PC-9 (cell line): ENCODE measurements around the gene PLEKHA7. TPM values are rescaled to one million over a fixed set of nuclear protein-coding genes. Genes with fewer than 3 reads are reported as not detected.

ENCODE experiments used
- BruUV-seq: library from RNA; stranded (reverse); fragments of 400-500 nt; replicated peaks from 2 replicates; lab custom pipeline; 2021; lab: Mats Ljungman, UMichigan
- CTCF ChIA-PET: fragments of 300-600 bp; sonication (Branson Sonifier 250); formaldehyde crosslinking; loops from one replicate; lab custom pipeline; 2022; ENCODE audit warnings: antibody characterized with exemption; lab: Charles Lee
- POLR2A ChIA-PET: fragments of 300-600 bp; sonication (Branson Sonifier 250); formaldehyde crosslinking; loops from one replicate; lab custom pipeline; 2022; ENCODE audit warnings: antibody characterized with exemption; ENCODE audit not compliant: unreplicated experiment; lab: Charles Lee
- DNase-seq, 2 experiments: peaks; one replicate each; pipeline versions ENCODE4 v3.0.0 to v3.0.0-alpha.2; 2015 to 2022; ENCODE audit warnings: mixed read lengths in 1 of 2
- H2AFZ ChIP-seq: fragments of 200-600 bp; sonication (generic); 2 replicates; pipeline ENCODE4 v1.8.1; 2017; ENCODE audit warnings: antibody characterized with exemption
- H3F3A ChIP-seq: fragments of 200-600 bp; sonication (generic); 2 replicates; pipeline ENCODE4 v1.8.1; 2017; ENCODE audit warnings: antibody characterized with exemption, mild to moderate bottlenecking, low read depth; ENCODE audit not compliant: insufficient read depth
- H3K27ac ChIP-seq: fragments of 200-600 bp; sonication (generic); 2 replicates; pipeline ENCODE4 v1.6.1; 2016; ENCODE audit warnings: mixed run types
- H3K27me3 ChIP-seq: fragments of 200-600 bp; sonication (generic); 2 replicates; pipeline ENCODE4 v1.6.1; 2016; ENCODE audit warnings: low read depth, mixed run types; ENCODE audit not compliant: insufficient read depth
- H3K36me3 ChIP-seq: fragments of 200-600 bp; sonication (generic); 2 replicates; pipeline ENCODE4 v1.6.1; 2016; ENCODE audit warnings: low read depth, mixed run types
- H3K4me1 ChIP-seq: fragments of 200-600 bp; sonication (generic); replicated peaks from 2 replicates; pipeline ENCODE4 v1.6.1; 2016; ENCODE audit warnings: mixed run types; ENCODE audit not compliant: insufficient read depth
- H3K4me2 ChIP-seq: fragments of 200-600 bp; sonication (generic); 2 replicates; pipeline ENCODE4 v1.6.1; 2017; ENCODE audit warnings: mixed run types
- H3K4me3 ChIP-seq: fragments of 200-600 bp; sonication (generic); 2 replicates; pipeline ENCODE4 v1.6.1; 2016; ENCODE audit warnings: mixed run types
- H3K79me2 ChIP-seq: fragments of 200-600 bp; sonication (generic); 2 replicates; pipeline ENCODE4 v1.6.1; 2017; ENCODE audit warnings: low read depth, mixed run types
- H3K9me2 ChIP-seq: fragments of 200-600 bp; sonication (generic); 2 replicates; pipeline ENCODE4 v1.8.1; 2017; ENCODE audit warnings: mild to moderate bottlenecking; ENCODE audit not compliant: insufficient read depth
- H3K9me3 ChIP-seq: fragments of 200-600 bp; sonication (generic); 2 replicates; pipeline ENCODE4 v1.8.1; 2016; ENCODE audit warnings: low read depth; ENCODE audit not compliant: insufficient read depth
- H4K20me1 ChIP-seq: fragments of 200-600 bp; sonication (generic); 2 replicates; pipeline ENCODE4 v1.8.1; 2017; ENCODE audit not compliant: insufficient read depth
- CTCF ChIP-seq: fragments of 200-600 bp; sonication (generic); conservative IDR thresholded peaks from 2 replicates; pipeline ENCODE4 v1.6.1; 2017; ENCODE audit warnings: mixed run types, antibody characterized with exemption, mild to moderate bottlenecking, moderate library complexity
- EZH2 ChIP-seq: fragments of 200-600 bp; sonication (generic); IDR thresholded peaks from 2 replicates; pipeline ENCODE4 v1.8.0; 2017; ENCODE audit warnings: antibody characterized with exemption, low read depth
- intact Hi-C: fragments of 100-400 bp; cut with micrococcal nuclease; formaldehyde crosslinking; loops from one replicate; pipeline ENCODE4 v1.10.0; 2022; ENCODE audit not compliant: unreplicated experiment
- total RNA-seq: library from RNA; stranded (reverse); gene quantifications from 2 replicates; pipeline ENCODE4 v1.2.3, GENCODE V29; 2021

PLEKHA7 gene
- total RNA-seq, 1 experiment from 2014 or later = 26.9 TPM

DNA sequence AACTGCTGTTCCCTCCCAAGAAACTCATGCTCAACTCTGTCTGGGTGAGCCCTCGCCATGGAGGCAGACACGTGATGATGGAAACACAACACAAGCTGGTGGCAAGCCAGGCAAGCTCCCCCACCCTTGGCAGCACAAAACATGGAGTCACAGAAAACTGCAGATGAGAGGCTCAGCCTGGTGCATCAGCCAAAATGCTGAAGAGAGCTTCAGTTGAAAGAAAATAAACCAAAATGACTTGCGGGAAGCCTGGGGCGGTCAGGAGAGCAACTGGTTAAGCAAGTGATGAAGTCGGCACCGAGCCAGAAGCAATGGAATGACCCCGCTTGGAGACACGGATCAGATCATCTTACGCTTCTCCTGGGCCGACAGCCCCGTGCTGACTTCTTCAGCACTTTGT lies 207.4 kb downstream of the PLEKHA7 start:
- CTCF ChIA-PET = interaction anchor here (0.7 kb wide), 1 partner anchor 262 kb away, joined by 6 read pairs; no protein-coding TSS in a partner anchor
- DNase-seq = peak in 1 of 2 experiments; percentile 74
- no peaks in the 10 kb centered on the region for H3K27me3 ChIP-seq

GRCh38 chr11:16805938-16806337 lies 208.3 kb downstream of the PLEKHA7 start:
- ChIA-PET POLR2A (no interaction called here), CTCF (no interaction called here)
- Histone ChIP-seq H3K27me3 (no peaks in the 10 kb centered on the region), H3K4me1 (peaks cover 46% of the 10 kb centered on the region), H3K4me3 (peak overlapping the region; percentile 22; the same call in 1 of the 2 replicates), H3K9me2 (no peaks in the 10 kb centered on the region), H3K79me2 (no peaks in the 10 kb centered on the region), H3F3A (peaks cover 29% of the 10 kb centered on the region), H3K9me3 (no peaks in the 10 kb centered on the region), H3K36me3 (no peaks in the 10 kb centered on the region), H2AFZ (no peak overlapping the region), H4K20me1 (no peaks in the 10 kb centered on the region), H3K27ac (peak overlapping the region; percentile 69), H3K4me2 (peak overlapping the region; percentile 74)
- no TSS peak for BruUV-seq
- DNase-seq = peak in 1 of 2 experiments; percentile 89
- intact Hi-C loops = no loop called here
- no peak for TF ChIP-seq CTCF
- TF ChIP-seq EZH2 = no peak

More for the DNA sequence above, 207.4 kb downstream of the PLEKHA7 start:
- intact Hi-C loops = no loop called here
- Histone ChIP-seq H2AFZ (no peak overlapping the region), H3K36me3 (no peaks in the 10 kb centered on the region), H3F3A (peaks cover 29% of the 10 kb centered on the region), H3K79me2 (no peaks in the 10 kb centered on the region), H3K4me1 (peaks cover 46% of the 10 kb centered on the region), H3K4me2 (peak overlapping the region; percentile 74), H3K4me3 (peak overlapping the region; percentile 22; the same call in 1 of the 2 replicates), H3K9me2 (no peaks in the 10 kb centered on the region), H3K9me3 (no peaks in the 10 kb centered on the region), H3K27ac (peak overlapping the region; percentile 69), H4K20me1 (no peaks in the 10 kb centered on the region)
- POLR2A ChIA-PET = no interaction called here
- TF ChIP-seq CTCF = no peak
- no peak for TF ChIP-seq EZH2
- BruUV-seq = no TSS peak

DNA sequence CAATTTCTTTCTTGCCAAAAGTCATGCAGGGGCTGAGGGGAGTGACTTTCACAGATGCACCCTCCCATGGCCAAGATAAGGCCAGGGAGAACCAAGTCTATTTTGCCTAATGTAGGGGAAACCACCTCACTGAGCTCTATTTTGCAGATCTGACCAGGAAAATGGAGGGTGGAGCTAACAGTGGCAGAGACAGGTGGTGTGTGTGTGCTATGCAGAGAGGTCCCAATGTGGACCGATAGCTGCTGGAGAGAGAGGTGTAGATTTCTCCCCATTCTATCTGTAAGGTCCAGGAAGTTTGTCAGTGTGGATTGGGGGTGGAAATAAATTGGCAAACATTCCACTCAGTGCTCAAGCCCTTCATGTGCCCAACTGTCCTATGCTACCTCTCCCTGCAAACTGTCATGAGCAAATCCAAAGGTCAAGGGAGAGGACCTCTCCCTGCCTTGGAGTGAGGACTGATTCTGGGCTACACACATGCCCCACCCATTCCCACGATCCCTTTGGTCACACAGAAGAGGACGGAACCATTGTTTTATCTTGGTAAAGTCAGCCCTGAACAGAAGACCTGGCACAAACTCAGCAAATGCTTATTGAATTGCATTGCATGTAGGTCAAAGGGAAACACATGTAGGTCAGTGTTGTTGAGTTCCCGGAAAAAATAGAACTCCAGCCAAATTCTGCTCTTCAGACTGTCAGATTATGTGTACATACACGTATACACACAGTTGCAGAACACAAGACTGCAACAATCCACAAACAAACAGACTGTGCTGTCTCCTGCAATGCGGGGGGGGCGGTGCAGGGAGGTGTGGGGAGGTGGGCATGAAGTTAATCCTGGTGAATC lies 209.9 kb downstream of the PLEKHA7 start:
- Histone ChIP-seq H4K20me1 (no peaks in the 10 kb centered on the region), H3K36me3 (no peaks in the 10 kb centered on the region), H3K9me2 (no peaks in the 10 kb centered on the region), H3F3A (peaks cover 29% of the 10 kb centered on the region), H2AFZ (no peak overlapping the region), H3K27me3 (no peaks in the 10 kb centered on the region), H3K4me3 (no peak overlapping the region), H3K27ac (peak overlapping the region; percentile 69), H3K4me2 (no peak overlapping the region; the same call in 1 of the 2 replicates), H3K9me3 (no peaks in the 10 kb centered on the region), H3K4me1 (peaks cover 46% of the 10 kb centered on the region), H3K79me2 (no peaks in the 10 kb centered on the region)
- intact Hi-C loops = no loop called here
- BruUV-seq = no TSS peak
- POLR2A ChIA-PET = interaction anchor here (0.5 to 0.7 kb wide), 2 partner anchors 90 to 1302 kb away, joined by 4 to 6 read pairs; partner anchors contain the start of gene SAAL1
- no peak for DNase-seq
- CTCF ChIA-PET = no interaction called here
- no peak for TF ChIP-seq CTCF
- no peak for TF ChIP-seq EZH2
